HG03064 (cell line): Measurements from ENCODE around the gene DEPDC1B.
"Not testable (repeated sequence)": the region's sequence is repeated elsewhere in the genome, so short reads cannot be mapped to it uniquely, and the experiment has no call there.

ENCODE experiments used
- ATAC-seq: cut with Tn5 transposase; IDR thresholded peaks from one replicate; pipeline ENCODE4 v1.9.1; 2021; ENCODE audit warnings: low read depth; ENCODE audit not compliant: unreplicated experiment

The DEPDC1B gene

GRCh38 chr5:60699609-60700415, at the start of gene DEPDC1B:
DEPDC1B (minus strand) TSS chr5:60700166; CDS start chr5:60700093, 73 bp downstream.
- peak; percentile 93 for ATAC-seq

- no peak for ATAC-seq
Measured at GRCh38 chr5:60744682-60745081, 44.7 kb upstream of the DEPDC1B start.

GRCh38 chr5:60743511-60744314, 43.7 kb upstream of the DEPDC1B start:
- ATAC-seq = no peak

DNA sequence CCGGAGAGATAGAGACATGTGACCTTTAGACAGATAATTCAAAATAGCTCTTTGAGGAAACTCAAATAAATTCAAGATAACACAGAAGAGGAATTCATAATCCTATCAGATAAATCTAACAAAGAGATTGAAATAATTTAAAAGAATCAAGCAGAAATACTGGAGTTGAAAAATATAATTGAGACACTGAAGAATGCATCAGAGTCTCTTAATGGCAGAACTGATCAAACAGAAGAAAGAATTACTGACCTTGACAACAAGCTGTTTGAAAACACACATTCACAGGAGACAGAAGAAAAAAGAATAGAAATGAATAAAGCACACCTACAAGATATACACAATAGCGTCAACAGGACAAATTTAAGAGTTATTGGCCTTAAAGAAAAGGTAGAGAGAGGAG, 40.4 kb upstream of the DEPDC1B start:
- ATAC-seq = no peak

GRCh38 chr5:60738933-60739332, 39.0 kb upstream of the DEPDC1B start:
- no peak for ATAC-seq

GRCh38 chr5:60738461-60738860, 38.5 kb upstream of the DEPDC1B start:
- ATAC-seq = no peak

DNA sequence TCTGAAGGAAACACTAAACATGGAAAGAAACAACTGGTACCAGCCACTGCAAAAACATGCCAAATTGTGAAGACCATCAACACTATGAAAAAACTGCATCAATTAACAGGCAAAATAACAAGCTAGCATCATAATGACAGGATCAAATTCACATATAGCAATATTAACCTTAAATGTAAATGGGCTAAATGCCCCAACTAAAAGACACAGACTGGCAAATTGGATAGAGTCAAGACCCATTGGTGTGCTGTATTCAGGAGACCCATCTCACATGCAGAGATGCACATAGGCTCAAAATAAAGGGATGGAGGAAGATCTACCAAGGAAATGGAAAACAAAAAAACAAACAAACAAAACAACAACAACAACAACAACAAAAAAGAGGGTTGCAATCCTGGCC, 30.9 kb upstream of the DEPDC1B start:
- ATAC-seq = not testable (repeated sequence)

DNA sequence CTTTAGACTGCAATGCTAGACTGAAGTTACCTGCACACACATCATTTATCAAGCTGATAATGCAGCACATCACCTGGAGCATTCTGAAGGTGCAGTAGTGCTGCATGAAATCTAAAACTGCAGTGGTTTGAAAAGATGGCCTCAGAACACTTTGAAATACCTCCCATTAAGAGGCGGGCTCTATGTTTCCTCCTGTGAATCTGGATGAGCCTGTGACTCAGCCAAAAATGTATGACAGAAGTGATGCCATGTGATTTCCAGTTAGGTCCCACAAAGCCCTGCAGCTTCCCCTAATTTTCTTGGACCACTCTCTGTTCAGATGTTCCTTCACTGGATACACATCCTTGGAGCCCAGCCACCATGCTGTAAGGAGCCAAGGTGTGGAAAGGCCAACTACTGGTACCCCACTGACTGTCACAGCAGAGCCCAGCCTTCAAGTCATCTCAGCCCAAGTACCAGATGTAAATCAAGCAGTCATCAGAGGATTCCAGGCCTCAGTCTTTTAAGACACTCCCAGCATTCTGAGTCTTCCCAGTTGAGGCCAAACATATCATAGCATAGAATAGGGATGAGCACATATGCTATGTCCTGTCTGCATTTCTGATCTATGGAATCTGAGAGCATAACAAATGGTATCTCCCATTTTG, 27.2 kb upstream of the DEPDC1B start:
- no peak for ATAC-seq

DNA sequence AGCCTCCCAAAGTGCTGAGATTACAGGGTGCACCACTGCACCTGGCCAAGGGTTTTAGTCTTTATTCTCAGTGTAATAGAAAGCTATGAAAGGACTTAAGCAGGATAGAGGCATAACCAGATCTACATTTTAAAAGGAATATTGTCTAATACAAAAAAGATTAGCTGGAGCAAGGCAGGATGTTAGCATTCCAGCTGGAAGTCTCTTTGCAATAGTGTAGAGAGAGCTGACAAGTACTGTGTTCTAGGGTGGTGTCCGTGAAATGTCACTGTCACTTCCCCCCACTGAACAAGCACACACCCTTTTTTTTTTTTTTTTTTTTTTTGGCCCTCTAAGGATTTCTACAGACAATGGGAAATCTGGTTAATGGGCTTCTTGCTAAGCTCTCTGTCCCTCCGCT, 24.2 kb upstream of the DEPDC1B start:
- no peak for ATAC-seq

GRCh38 chr5:60722416-60722815, 22.4 kb upstream of the DEPDC1B start:
- no peak for ATAC-seq

DNA sequence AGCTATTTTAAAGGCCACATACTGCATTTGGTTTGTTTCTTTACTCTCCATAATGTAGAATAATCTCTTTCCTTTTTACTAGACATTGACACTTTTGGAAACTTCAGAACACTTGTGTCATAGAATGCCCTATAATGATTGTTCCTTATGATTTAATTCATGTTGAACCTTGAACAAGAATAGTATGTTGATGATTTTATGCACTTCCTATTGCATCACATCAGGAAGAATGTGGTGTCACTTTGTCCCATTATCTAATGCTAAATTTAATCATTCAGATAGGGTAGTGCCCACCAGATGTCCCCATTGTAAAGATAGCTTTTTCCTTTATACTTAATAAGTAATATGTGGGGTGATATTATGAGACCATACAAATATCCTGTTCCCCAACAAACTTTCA, 19.4 kb upstream of the DEPDC1B start:
- ATAC-seq = no peak

DNA sequence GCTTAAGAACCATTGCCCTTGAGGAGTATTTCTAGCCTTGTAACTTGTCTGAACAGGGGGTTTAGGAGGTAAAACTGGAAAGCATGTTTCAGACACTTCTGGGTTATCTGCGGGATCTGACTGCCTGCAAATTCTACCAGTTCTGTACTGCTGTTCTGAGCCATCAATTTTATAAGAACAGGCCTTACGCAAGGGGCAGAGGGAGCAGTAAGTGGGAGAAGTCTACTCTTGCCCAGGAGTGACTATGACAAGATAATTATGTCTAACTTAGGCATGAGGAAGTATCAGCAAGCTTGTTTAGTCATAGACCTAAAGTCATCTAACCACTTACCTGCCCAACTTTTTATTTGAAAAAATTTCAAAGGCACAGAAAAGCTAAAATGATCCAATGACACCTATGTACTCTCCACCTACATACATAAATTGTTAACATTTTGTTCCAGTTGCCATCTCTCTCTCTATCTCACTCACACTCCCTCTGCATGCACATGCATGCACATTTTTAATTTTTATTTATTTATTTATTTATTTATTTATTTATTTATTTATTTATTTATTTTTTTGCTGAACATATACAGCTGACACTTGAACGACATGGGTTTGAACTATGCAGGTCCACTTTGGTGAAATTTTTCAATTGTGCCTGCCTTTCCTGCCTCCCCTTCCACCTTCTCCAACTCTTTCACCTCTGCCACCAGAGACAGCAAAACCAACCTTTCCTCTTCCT, 18.4 kb upstream of the DEPDC1B start:
- no peak for ATAC-seq

DNA sequence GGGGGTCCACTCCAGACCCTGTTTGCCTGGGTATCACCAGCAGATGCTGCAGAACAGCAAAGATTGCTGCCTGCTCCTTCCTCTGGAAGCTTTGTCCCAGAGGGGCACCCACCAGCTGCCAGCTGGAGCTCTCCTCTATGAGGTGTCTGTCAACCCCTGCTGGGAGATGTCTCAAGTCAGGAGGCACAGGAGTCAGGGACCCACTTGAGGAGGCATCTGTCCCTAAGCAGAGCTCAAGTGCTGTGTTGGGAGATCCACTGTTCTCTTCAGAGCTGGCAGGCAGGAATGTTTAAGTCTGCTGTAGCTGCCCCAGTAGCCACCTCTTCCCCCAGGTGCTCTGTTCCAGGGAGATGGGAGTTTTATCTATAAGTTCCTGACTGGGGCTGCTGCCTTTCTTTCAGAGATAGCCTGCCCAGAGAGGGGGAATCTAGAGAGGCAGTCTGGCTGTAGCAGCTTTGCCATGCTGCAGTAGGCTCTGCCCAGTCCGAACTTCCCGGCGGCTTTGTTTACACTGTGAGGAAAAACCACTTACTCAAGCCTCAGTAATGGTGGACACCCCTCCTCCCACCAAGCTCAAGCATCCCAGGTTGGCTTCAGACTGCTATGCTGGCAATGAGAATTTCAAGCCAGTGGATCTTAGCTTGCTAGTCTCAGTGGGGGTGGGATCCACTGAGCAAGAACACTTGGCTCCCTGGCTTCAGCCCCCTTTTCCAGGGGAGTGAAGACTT, 15.4 kb upstream of the DEPDC1B start:
- ATAC-seq = not testable (repeated sequence)

DNA sequence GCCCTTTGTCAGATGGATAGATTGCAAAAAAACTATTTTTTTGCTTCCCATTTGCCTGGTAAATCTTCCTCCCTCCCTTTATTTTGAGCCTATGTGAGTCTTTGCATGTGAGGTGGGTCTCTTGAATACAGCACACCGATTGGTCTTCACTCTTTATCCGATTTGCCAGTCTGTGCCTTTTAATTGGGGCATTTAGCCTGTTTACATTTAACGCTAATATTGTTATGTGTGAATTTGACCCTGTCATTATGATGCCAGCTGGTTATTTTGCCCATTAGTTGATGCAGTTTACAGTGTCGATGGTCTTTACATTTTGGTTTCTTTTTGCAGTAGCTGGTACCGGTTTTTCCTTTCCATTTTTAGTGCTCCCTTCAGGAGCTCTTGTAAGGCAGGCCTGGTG, 13.0 kb upstream of the DEPDC1B start:
- no peak for ATAC-seq

DNA sequence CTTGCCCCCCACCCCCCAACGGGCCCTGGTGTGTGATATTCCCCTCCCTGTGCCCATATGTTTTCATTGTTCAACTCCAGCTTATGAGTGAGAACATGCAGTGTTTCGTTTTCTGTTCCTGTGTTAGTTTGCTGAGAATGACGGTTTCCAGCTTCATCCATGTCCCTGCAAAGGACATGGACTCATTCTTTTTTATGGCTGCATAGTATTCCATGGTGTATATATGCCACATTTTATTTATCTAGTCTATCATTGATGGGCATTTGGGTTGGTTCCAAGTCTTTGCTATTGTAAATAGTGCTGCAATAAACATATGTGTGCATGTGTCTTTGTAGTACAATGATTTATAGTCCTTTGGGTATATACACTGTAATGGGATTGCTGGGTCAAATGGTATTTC, 11.9 kb upstream of the DEPDC1B start:
- ATAC-seq = not testable (repeated sequence)

GRCh38 chr5:60710362-60710761, 10.4 kb upstream of the DEPDC1B start:
- no peak for ATAC-seq

DNA sequence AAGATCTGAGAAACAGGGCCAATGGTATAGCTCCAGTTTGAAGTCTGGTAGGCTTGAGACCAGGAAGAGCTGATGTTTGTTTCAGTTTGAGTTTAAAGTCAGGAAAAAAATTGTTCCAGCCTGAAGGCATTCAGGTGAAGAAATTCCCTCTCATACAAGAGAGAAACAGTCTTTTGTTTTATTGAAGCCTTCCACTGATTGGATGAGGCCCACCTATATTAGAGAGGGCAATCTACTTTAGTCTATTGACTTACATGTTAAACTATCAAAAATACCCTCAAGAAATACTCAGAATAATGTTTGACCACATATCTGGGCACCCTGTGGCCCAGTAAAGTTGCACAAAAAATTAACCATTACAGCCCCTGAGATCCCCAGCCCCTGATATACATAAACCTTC, 5.2 kb upstream of the DEPDC1B start:
- no peak for ATAC-seq

DNA sequence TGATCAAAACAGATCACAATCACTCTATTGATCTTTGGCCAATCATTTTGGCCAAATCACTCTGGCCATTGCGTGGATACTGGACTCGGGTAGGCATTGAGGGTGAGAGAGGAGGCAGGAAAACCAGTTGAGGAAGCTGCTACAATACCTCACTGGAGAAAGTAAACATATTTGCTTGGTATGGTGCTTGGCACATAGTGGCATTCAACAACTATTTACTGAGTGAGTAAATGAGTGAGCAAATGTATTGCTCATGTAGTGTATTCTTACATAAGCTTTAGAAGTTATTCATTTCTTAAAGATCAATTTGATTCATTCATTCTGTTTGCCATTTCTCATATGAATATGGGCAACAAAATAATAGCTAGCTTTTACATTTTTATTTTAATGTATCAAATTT, 4.0 kb upstream of the DEPDC1B start:
- ATAC-seq = no peak

DNA sequence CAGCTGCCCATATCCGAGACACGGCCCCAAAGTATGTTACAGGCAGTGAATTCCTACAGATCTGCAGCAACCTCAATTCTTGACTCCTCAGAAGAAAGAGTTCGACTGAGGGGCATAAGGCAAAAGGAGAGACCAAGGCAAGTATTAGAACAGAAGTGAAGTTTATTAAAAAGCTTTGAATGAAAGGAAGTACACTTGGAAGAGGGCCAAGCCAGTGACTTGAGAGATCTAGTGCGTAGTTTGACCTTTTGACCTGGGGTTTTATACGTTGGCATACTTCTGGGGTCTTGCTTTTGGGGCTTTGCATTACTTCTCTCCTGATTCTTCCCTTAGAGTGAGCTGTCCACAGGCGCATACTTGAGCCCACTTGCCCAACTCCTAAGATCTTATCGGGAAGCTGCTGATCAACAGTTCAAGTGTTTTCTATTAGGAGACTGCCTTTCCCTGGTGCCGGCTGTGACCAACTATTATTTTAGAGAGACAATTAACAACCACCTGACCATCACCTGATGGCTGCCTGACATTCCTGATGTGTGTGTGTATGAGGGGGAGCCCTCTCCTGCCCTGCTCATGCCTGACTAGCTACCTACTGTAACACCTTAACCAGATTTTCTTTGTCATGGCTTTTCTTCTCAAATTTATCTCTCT, 1.5 kb upstream of the DEPDC1B start:
- no peak for ATAC-seq

- peak; percentile 18 for ATAC-seq
Measured at GRCh38 chr5:60700416-60700757, 421 bp upstream of the DEPDC1B start.
